NCI-H1105 (cell line): ENCODE data around the gene SEPSECS.
A peak's percentile ranks its signal among the peaks of the same experiment; 100 is the strongest.

Experiments
- DNase-seq: peaks from one replicate; lab custom pipeline; 2025; lab: John Stamatoyannopoulos, UW

The SEPSECS gene

DNA sequence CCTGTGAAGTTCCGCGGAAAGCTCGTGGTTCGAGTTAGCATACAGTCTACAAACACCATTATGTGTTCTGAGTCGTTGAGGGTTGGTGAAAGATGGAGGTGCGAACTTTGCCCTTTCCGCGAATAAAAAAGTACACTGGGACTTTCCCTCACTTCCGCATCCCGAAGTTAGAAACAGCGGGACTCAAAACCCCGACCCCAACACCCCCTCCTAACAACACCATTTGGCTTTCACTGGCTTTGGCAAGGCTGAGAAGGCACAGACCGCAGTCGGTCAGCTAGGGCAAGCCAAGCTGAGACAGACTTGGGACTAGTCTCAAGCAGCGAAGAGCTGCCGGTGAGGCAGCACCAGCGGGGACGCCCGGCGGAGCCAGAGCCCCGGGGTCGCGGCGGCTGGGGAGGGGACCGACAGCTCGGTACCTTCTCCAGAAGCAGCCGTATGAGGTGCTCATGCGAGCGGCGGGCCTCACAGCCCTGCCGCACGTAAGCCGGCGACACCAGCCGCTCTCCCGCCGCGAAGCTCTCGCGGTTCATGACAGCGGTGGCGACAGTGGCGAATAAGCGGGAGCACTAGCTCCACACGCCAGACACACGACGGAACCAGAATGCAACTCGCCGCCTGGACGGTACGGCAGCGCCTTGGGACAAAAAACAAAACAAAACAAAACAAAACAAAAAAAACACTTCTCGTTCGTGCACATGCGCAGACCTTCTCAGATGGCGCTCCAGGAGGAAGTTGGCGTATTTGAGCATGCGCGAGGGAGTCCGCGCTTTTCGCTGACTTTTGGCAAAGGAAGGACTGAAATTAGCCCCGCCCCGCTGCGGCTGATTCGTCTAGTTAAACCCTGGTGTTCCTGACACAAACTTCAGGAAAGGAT lies at the start of gene SEPSECS:
TSS of gene SEPSECS (minus strand) at position 613 of the 877 bp plus-strand sequence. CDS start at position 533, 80 bp downstream.
- DNase-seq, result peak; percentile 86

DNA sequence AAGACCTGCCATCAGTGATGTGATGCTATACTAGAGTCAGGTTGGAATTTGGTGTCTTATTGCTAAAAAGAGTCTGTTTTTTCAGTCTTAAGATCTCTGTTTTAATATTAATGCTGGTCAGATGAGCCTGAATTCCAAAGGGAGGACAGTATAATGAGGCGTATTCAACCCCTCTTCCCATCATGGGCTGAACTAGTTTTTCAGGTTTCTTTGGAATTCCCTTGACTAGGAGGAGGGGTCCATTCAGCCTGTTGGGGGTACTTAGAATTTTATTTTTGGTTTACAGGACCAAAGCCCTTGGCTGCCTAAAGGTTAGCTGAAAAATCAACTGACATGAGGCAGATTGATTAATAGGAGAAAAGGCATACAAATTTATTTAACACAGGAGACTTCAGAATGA lies 49.5 kb upstream of the SEPSECS start:
- DNase-seq, result no peak

DNA sequence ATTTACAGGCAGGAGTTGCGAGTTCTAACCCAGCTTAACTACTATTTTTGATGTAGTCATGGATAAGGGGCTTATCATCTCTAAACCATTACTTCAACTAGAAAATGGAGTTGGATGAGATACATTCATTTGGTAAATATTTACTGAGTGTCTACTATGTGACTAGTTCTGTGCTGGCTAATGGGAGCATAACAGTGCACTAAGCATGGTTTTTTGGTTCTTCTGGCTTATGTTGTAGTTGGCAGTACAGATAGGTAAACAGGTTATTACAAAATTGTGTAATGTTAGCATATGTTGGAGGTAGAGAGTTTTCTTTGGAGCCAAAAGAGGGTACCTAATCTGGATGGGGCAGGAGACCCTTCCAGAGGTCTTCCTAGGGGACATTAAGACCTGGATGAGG lies 47.7 kb upstream of the SEPSECS start:
- no peak for DNase-seq

DNA sequence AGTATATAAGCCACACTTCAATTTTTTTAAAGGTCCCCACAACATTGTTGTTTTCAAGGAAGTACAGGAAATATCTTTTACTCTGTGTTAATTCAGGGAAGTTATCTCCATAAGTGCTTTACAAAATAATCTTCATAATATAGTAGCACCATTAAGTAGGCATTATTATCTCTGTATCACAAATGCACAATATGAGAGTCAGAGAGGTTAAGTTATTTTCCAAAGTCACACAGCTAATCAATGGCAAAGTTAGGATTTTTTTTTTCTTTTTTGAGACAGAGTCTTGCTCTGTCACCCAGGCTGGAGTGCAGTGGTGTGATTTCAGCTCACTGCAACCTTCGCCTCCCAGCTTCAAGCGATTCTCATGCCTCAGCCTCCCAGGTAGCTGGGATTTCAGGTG lies 38.5 kb upstream of the SEPSECS start:
- no peak for DNase-seq

DNA sequence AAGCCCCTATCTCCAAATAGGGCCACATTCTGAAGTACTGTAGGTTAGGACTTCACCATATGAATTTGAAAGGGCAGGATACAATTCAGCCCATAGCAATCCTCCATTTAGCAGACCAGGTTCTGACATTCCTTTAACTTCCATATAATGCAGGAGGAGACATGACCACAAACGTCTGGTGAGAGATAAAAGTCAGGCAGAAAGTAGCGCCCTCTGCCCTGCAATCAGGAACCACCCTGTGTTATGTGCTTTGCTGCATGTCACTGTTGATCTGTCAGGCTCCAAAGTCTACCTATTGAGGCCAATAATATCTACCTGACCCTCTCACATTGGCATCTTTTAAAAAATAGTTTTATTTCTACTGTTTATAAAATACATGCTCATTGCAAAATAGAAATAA lies 30.2 kb upstream of the SEPSECS start:
- DNase-seq, result no peak

DNA sequence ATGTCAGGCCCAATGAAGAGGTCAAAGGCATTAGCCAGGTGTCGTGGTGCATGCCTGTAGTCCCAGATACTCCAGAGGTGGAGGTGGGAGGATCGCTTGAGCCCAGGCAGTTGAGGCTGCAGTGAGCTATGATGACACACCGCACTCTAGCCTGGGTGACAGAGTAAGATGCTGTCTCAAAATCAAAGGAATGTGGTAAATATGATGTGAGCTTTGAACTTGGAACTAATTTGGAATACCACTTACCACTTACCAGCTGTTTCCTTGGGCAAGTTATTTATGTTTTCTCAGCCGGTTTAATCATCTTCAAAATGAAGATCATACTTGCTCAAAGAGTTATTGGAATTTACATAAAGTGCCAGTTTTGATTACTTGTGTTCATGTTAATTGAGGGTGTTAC lies 23.8 kb upstream of the SEPSECS start:
- no peak for DNase-seq

DNA sequence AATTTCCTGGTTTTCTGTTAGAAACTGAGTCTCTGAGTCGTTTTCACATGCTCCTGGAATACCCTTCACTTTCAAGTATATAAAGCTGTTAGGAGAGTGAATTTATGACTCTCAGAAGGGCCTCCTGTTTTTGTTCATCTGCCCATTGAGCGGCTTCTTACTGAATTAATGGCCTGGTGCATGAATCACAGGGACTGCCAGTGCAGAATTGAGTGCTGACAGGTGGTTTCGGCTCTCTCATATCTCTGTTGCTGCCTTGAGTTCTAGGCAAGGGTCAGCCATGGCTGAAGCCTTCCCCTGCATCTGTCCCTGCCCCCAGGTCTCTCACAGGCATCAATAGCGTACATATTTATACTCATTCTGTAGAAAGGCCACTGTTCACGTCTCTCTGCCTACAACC lies 22.7 kb upstream of the SEPSECS start:
- DNase-seq, result no peak

DNA sequence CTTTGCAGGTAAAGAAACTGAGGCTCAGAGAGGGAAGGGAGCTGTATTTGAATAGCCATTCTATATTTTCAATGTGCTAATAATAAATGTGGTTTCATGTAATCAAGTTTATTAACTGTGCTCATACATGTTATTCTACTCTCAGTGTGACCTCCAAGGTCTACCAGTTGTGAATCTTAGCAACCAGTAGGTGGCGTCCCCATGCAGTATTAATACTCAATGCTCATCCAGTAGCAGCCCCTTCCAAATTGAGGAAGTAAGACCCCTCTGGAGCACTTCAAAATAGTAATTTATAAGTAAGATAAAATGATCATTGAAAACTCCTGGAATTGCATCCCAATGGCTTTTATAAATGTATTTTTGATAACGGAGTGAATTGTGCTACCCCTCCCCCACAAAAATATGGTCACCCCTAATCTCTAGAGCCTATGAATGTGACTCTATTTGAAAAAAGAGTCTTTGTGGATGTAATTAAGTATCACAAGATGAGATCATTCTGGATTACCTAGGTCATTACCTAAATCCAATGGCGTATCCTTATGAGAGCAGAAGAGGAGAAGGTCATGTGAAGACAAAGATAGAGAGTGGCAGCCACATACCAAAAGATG lies 20.4 kb upstream of the SEPSECS start:
- DNase-seq, result no peak

DNA sequence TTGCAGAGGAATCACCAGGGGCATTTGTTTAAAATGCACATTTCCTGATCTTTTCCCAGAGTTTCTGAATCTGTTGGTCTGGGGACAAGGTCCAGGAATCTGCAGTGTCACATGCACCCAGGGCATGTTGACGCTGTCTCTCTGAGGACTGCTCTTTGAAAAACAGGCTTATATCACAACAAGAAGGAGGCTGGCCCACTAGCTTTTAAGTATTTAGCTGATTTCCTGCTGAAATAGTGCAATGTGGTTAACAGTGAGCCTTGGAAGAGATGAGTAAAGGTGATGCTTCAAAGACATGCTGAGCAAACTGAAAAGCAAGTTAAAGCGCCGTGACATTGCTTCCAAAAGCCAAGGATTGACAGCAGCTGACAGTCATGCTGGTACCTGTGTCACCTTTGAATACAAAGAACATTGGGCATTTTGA lies 18.6 kb upstream of the SEPSECS start:
- no peak for DNase-seq

DNA sequence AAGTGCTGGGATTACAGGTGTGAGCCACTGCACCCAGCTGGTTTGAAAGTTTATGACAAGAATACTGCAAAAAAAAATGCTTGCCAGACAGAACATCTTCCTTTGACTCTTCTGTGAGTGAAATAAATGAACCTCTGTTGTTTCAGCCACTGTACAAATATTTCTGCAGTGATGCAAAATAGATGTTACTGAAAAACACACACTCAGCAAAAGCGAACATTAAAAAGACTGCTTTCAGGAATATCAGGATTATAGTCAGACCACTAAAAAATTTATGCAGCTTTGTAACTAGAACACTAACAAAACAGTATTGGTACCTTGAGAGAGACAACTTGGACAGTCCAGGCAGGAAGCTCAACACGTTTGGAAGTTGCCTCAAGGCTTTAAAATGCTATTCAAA lies 16.9 kb upstream of the SEPSECS start:
- no peak for DNase-seq

DNA sequence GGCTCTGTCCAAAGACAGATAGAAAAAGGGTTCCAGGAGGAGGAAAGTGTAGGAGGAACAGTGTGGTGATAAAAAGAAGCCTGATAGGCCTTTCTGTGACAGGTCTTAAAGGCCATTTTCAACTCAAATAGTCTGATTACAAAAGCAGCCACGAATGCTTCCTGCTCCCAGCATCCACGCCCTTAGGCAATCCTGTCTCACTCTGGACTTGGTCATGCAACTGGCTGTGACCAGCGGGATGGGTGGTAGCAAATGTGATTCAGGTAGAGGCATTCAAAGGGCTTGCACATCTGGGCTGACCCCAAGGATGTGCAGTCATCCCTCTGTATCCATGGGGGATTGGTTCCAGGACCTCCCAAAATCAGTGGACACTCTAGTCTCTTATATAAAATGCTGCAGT lies 14.4 kb upstream of the SEPSECS start:
- no peak for DNase-seq

DNA sequence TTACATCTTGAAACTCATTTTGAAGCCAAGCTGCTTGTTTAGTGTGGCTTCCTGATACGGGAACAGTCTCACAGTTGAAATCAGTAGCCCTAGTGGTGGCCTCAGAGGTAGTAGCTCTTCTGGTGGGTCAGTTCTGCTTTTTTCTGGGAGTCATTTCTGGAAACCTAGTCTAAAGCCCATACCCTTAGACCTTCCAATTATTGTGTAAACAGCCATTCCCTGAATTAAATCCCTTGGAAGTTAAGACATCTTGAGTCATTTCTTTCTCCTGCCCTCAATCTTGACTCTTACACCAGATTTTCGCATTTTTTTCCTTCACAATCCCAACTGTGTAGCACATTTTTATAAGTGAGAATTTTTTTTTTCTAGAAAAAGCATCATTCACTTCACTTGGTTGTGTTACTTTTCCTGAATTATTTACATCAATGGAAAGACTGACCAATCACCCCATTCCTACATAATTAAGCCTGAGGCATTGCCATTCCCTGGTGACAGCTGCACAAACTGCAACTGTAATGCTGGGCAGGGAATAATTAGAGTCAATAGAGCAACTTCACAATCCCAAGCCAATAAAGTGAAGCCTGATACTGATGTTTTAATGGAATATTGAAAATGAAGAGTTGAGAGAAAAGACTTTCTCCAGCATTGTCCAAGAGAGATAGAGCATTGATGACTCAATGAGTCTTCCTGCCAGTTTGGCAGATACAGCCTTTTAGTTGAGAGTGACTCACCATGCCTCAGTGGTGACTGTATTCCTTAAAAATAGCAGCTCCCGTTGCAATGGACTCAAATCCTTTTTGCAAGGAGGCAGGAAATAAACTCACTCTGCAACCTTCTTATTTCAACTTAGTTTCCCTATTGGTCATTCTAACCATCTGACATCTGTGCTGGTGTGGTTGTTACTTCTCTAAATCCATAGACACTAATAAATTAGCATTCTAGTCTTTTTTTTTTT lies 13.0 kb upstream of the SEPSECS start:
- DNase-seq, result no peak

DNA sequence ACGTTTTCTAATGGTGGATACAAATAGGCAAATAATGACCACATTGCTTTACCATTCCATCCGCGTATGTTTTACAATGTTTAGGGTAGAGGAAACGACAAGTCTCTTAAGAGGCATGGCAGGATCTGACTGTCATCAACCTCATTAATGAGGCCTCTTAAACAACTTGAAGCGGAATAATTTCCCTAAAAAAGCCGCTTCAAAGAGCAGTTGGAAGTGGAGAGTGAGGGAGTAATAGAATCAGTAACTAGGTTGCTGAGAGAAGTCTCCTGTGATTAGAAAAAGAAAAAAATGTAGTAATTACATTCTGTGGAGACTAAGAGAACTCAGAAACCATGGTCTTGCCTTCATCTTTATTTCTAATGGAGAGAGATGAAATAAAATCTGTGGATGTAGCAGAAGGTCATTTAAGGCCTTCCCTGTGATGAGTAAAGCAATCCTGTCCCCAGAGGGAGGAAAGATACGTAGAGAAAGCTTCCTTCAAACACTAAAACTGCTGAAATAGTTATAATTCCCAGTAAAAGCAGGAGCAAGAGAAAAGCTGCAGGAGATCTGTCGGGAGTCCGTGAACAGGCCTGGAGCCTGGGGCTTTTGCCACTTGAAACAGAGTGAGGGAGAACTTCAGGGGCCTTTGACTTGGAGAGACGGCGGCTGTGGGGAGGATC lies 11.1 kb upstream of the SEPSECS start:
- DNase-seq, result no peak

DNA sequence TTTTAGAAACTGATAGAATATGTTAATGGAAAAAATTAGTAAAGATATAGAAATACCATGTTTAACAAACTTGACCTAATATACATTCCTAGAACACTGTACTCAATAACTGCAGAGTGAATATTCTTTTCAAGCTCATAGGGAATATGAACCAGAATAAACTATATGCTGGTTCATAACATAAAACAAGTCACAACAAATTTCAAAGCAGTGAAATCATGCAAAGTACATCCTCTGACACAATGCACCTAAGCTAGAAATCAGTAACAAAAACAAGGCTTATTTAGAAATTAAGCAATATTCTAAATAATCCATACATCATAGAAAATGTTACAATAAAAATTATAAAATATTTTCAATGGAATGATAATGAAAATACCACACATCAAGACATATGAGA lies 9.2 kb upstream of the SEPSECS start:
- no peak for DNase-seq

DNA sequence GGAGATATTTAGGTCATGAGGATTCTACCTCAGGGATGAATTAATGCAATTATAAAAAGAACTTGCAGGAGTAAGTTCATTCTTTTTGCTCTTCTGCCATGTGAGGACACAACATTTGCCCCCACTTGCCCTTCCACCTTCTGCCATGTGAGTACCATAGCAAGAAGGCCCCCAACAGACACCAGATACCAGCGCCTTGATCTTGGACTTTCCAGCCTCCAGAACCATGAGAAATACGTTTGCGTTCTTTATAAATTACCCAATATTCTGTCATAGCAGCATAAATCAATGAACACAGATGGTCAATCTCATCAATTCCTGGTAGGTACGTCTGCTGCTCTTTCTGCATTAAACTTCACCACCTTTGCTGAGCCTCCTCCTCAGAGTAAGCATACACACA lies 5.7 kb upstream of the SEPSECS start:
- no peak for DNase-seq

DNA sequence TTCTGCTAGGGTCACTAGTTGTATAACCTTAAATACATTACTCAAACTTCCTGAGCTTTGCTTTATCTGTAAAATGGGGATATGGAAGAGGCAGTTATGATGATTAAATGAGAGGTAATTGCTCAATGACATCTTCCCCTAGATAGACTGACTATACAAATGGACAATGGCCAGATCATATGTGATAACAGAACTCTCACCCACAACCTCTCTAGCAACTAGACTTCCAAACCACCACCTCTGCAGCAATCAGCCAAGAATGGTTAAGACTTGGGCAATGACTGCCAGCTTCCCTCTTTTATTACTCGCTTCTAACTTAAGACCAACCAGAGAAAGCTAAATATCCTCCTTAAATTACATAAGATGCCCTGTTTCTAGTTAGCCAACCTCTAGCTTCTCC lies 2.9 kb upstream of the SEPSECS start:
- no peak for DNase-seq

DNA sequence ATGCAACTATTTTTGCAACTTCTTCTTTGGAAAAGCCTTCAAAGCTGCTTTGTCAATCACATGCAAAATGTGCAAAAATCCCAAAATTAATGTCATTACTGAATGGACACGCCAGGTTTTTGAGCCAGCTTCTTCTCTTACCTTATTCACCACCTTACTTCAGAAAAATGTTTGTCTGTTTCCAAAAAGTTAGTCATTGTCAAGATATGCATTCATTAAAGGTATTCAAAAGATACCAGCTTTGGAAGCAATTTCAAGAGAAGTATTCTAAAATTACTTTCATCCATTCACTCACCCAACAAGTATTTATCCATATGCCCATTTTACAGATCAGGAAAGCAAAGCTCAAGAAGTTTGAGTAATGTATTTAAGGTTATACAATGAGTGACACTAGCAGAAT lies 2.3 kb upstream of the SEPSECS start:
- DNase-seq, result no peak

DNA sequence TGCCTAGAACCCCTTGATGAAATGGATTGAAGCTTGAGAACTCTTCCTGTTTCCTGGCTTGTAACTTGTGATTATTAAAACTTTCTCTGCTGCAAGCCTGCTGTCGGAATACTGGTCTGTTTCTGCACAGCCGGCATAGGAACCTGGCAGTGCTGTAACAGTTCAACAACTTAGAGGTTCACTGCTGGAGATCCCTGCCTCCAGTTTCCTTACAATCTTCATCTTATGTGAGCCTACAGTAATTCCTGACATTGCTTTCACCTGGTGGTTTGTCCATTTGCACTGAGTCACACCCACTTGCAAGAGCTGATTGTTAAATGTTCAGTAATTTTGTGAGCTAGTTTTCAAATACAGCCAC lies 1.3 kb upstream of the SEPSECS start:
- DNase-seq, result no peak

DNA sequence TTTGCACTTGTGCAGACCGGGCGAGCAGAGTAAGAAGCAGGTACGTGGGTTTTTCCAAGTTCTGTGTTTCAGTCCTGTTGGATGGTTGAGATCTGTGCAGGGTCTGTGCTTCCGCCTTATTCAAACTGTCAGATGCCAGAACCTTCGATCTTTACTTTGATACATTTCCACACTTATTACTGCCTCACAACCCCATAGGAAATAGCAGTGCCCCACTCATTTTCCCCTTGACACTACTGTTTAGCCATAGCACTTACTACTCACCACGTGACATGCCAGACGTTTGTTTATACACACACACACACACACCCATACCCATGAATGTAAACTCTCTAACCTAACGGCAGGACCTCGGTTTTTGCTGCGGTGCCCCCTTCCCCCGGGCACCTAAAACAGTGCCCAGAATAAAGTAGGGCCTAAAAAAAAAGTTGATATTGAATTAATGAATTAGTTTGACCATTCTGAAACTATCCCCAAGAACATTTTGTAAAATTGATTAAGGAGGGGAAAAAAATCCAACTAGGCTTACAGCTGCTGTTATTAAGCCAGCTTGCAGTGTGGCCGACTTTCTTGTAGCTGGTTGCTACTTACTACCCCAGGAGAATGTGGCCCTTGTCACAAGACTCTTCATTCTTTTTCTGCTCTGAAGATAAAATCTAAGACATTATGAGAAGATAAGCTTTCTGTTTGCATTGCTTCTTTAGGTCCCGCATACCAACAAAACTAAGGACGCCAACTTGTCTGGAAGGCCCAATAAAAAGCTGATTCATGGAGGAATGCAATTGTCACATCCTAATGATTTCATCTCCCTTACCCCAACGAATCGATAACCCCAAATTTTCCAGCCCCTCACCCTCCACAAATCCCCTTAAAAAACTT lies 704 bp upstream of the SEPSECS start:
- no peak for DNase-seq

DNA sequence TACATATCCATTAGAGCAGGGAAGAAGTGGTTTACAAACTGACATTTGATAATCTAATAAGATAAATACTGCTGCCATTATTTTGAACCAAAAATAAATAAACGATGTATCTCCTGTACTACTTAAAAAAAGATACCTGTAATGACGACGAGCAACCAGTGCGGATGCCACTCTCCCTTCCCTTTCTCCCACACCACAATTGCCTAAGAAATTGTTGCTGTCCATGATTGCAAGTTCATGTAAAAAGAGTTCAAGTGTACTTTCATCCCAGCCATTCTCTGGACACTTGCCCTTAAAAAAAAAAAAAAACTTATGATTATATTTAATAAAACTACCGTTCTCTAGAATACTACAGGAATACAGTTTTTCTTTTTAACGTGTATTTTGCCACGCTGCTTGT lies 1.4 kb downstream of the SEPSECS start:
- no peak for DNase-seq

DNA sequence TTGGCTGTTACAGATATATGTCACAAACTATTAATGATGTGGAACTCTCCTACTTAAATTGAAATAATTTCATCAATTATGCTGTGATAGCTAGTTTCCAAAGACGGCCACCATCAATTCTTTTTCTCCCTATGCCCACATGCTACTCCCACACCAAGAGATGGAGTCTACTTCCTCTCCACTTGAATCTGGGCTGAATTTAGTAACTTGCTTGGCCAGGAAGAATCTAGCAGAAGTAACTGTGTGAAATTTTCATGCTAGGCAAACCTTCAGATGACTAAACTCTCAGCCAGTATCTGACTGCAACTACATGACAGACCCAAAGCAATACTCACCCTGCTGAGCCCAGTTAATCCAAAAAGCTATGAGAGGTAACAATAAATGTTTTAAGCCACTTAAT lies 3.2 kb downstream of the SEPSECS start:
- no peak for DNase-seq
